Renal cortex interstitium (tissue), 11 donors: ENCODE measurements around the gene LMF1. TPM values are rescaled to one million over a fixed set of nuclear protein-coding genes. Genes with fewer than 3 reads are reported as not detected.

Experiments
- DNase-seq, 11 donors: peaks; one replicate each; pipeline ENCODE4 v3.0.0-alpha.2; 2013; ENCODE audit warnings: low read depth in 9 of 11, low spot score in 4 of 11; ENCODE audit errors: extremely low read depth in 1 of 11
- polyA plus RNA-seq, 3 donors: library from polyadenylated mRNA; unstranded; fragments of 120-200 nt; gene quantifications; one replicate each; pipeline ENCODE4 v1.2.1, GENCODE V29; 2013; ENCODE audit not compliant: insufficient read length in 3 of 3

The LMF1 gene
- polyA plus RNA-seq, 3 donors = 14.3 to 23.0 (median 18.4) TPM

DNA sequence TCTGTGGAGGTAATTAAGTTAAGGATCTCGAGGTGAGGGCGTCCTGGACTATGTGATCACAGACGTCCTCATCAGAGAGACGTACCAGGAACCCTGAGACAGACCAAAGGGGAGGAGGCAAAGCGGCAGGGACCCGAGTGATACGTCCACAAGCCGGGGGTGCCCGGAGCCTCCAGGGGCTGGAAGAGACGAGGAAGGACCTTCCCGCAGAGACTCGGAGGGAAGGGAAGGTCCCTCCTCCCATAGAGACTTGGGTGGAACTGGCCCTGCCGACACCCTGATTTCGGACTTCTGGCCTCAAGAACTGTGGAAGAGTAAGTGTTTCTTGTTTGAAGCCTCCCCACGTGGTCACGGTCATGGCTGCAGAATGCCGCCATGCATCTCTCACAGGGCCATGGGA lies 30.8 kb downstream of the LMF1 start:
- no peak for DNase-seq

DNA sequence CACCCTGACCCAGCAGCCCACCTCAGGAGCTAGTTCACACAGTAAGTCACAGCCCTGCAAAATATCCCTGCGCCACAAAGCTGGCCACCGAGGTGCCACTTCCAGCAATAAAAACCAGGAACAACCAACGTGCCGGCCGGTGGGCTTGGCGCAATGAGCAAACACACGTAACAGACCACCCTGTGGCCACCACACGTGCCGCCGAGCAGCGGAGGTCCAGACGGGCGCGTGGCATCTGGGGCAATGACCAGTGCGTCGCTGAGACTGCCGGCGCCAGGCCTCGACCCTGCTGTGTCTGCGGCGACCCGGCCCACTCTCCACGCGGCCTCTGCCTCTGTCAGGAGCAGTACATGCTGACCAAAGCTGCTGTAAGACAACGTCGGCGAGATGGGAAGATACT lies 31.5 kb downstream of the LMF1 start:
- no peak for DNase-seq

DNA sequence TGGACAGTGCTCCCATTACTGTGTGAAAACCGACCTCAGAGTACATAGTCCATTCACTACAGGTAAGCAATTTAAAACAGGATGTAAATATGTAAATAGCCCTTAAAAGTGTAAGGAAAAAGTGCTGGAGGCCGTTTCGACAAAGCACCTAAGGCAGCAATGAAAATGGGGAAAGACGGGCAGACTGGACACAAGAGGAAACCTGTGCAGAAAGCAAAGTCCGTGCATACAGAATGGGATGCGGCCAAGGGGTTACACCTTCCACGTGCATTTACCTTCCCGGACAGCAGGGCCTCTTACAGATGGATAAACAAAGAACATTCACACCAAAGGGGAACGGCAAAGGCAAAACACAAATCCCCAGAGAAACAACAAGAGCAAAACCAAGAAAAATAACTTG lies 32.0 kb downstream of the LMF1 start:
- no peak for DNase-seq

DNA sequence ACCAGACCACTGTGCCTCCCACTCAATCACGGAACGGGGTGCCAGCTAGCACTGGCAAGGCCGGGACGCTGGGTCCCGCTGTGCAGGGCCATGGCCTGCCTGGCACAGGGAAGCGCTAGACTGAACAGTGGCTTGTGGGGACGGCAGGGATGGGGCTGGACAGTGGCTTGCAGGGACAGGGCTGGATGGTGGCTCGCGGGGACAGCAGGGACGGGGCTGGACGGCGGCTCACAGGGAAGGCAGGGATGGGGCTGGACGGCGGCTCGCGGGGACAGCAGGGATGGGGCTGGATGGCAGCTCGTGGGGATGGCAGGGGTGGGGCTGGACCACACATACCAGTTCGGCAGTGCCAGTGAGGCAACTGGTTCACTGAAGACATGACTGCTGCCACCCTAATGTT lies 32.6 kb downstream of the LMF1 start:
- DNase-seq = no peak

DNA sequence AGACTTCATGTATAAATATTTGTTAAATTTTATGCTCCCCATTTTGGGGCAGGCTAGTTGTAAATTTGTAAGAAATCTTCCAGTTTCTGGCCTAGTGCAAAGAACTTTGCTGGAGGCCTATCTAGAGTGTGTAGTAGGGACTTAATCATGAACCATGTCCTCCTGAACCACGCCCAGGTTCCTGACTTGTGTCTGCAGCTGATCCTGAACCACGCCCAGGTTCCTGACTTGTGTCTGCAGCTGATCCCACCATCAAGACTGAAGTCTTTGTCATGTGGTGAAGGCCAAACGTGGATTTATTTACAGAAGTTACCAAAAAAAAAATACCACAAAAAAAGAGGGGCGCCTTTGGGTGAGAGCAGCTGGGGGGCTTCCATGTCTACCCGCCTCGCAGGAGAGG lies 33.1 kb downstream of the LMF1 start:
- no peak for DNase-seq

DNA sequence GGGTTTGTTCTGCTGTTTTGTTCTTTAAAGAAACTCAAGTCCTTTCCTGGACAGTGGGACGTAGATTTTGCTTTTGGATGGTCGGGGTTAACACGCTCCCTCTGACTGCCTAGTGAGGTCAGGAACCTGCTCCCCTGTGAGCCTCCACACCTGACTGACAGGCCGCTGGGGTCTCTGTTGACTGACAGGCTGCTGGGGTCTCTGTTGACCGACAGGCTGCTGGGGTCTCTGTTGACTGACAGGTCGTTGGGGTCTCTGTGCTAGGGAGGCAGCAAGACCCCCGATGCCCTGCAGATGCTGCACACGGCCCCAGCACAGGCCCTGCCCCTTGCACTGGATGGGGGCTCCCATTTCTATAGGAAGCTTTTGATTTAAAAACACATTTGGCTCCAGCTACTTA lies 33.5 kb downstream of the LMF1 start:
- DNase-seq = no peak

DNA sequence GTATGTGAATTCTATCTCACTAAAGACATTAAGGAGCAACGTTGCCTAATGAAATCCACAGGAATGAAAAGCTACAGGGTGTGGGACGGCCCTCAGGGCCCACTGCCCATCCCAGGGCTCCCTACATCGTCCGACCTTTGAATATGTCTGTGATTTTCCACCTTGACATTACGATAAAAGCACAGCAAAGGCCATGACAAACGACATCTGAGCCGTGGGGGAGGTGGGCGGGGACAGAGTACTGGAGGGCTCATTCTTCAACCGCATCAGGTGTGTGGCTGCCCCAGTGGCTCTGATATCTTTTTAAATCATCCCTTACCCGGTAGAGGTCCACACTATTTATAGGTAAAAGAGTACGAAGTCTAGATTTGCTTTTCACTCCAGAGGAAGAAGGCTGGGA lies 35.1 kb downstream of the LMF1 start:
- DNase-seq = no peak

DNA sequence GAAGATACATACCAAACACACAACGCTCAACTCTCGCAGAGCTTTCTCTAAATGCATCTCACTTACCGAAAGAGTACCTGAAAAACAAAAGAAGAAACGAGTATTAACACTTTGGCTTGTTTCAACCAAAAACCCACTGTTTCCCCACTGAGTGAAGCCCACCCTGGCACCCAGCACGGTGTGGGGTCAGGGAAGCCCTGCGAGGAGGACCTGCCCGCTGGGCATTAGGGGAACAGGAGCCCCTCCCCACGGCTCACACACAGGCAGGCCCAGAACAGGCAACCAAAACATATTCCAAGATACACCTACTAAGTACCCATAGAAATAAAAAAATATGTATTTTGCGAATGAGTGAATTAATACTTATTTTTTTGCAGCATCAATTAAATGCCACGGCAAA lies 36.6 kb downstream of the LMF1 start:
- no peak for DNase-seq

DNA sequence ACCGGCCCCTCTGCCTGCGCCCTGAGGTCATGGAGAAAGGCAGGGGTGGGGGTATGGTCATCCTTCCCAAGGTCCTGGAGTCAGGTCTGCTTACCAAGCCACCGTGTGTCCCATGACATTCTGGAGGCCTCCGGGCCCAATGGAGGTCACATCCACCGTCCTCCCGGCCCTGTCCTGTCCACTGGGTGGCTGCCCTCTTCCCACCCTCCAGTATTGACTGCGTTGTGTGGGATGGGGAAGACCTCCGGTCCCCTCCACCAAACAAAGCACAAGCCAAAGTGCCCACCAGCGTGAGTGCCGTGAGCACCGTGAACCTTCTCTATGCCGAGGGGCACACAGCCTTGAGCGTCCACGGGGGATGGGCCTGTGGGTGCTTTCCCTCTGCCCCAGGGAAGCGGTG lies 37.2 kb downstream of the LMF1 start:
- DNase-seq = no peak

DNA sequence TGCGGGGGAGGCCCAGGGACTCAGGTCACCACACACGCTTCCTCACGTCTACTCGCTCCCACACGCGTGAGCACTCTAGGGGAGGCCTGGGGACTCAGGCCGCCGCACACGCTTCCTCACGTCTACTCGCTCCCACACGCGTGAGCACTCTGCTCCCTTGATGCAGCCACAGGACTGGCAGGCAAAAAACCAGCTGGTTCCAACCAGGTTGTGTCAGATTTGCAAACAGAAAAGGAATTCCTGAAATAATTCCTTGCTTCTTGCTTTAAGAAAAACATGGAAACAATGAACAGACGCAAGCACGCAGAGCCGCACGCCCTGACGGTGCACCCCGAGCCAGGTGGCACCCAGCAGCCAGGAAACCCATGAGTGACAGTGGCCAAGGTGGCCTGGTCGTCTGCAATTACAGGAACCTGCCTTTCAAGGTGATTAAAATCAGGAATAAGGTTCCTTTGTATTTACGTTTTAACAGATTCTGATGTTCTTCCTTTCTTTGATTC lies 37.9 kb downstream of the LMF1 start:
- no peak for DNase-seq

DNA sequence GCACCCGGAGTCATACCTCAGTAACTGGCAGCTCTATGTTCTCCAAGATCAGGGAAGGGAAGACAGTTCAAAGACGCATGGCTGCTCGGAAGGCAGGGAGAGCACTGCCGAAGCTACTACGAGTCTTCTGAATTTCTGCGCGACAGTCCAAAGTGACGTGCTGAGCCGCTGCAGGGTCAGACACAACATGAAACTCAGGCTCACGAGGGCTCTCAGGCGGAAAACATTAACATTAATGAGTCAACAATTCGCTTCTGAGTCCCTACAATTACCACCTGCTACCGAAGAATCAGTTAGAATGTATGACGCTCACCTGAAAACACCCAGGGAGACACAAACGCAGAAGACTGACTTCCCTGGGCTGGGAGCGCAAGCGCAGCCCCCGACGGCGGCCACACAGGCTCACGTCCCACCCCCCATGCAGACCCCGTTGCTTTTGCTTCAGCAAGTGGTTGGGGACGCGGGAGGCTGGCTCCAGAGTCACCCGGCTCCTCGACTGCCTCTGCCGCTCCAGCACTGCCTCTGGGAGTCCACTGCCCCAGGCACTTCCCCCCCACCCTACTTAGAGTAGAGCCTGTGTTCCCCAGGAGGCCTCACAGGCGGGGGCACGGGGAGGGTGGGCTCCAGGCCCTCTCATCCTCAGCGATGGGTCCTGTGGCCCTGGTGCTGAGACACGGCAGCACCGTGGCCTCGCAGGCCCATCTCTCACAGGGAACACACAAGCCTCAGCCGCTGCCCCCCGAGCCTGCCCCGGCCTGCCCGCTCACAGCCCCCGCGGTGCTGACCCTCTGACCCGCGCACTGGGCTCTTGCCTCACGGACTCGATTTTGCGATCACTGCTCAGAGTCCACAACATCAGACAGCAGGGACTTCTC lies 38.9 kb downstream of the LMF1 start:
- DNase-seq = peak in 4 of 11 donors; percentile 44 to 54 (median 48)

DNA sequence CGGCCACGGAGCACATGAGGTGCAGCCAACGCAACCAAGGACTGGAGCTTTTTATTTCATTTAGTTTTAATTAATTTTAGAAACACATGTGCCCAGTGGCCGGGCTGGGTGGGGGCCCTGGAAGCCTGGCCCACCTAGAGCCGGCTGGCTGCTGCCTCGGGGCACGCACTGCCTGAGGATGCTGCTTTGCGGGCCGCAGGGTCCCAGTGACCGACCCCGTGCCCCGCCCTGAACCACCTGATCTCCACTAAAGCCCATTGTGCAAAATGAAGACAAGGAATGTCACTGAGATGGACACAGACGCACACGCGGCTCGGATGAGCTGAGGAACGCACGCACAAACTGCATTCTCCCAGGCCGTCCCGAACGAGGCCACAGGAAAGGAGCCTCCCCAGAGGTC lies 39.6 kb downstream of the LMF1 start:
- DNase-seq = no peak

DNA sequence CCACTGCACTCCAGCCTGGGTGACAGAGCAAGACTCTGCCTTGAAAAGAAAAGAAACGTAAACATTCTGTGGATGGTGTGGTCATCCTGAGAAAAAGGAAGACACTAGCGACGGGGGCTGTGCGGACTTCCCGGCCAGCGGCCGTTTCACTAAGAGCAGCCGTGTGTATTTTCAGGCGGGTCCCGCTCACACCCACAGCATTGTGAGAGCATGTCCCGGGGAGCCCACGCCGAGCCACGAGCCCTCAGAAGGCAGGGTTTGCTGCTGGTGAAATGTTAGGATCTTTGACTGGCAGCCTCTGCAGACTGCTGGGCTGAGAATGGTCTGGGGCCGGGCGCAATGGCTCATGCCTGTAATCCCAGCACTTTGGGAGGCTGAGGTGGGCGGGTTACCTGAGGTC lies 40.3 kb downstream of the LMF1 start:
- no peak for DNase-seq

DNA sequence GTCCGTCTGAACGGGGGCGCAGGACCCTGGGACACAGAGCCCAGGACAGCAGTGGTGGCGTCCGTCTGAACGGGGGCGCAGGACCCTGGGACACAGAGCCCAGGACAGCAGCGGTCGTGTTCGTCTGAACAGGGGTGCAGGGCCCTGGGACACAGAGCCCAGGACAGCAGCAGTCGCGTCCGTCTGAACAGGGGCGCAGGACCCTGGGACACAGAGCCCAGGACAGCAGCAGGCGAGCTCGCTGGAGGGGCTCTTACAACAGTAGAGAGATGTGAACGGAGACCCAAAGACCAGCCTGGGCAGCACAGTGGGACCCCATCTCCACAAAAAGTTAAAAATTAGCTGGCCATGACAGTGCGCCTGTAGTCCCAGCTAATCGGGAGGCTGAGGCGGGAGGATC lies 40.7 kb downstream of the LMF1 start:
- DNase-seq = no peak

DNA sequence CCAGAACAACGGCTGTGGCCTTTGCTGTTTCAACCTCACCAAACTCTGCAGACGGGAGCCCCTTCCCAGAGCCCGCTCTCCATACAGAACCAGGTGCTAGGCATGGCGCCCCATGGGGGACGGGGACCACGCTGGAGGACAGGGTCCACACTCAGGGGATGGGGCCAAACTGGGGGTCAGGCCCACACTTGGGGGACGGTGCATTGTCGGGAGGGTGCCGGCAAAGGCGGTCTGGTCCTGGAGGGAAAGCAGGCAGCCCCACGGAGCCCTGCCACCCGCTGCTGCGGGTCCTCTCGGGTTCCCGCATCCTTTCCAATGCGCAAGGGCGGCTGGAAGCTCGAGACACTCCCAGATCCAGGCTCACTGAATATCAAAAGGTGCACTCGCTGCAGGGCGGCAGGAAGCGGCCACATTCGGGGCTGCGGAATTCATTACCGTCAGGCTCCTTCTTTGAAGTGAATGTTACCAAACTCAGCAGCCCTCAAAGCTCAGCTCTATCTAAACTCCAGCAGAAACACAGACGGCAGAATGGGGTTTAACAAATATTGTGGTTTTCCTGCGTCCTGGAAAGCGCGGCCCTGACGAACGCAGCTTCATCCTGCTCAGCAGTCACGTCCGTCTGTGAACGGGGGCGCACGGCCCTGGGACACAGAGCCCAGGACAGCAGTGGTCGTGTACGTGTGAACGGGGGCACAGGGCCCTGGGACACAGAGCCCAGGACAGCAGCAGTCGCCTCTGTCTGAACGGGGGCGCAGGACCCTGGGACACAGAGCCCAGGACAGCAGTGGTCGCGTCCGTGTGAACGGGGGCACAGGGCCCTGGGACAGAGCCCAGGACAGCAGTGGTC lies 41.3 kb downstream of the LMF1 start:
- no peak for DNase-seq

DNA sequence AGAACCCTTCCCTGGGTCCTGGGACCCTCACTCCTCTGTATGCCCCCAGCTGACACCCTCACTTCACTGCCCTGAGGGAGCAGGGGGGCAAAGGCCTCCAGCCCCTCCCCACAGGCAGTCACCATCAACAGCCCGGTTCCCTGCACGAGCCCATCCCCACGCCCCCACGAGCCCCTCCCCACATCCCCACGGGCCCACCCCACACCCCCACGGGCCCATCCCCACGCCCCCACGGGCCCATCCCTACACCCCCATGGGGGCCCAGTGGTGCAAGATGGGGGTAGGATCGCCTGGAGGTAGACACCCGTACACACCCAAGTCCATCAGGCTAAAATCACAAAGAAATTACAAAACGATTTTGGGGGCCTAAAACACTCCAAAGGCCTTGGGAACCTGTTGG lies 42.3 kb downstream of the LMF1 start:
- no peak for DNase-seq

DNA sequence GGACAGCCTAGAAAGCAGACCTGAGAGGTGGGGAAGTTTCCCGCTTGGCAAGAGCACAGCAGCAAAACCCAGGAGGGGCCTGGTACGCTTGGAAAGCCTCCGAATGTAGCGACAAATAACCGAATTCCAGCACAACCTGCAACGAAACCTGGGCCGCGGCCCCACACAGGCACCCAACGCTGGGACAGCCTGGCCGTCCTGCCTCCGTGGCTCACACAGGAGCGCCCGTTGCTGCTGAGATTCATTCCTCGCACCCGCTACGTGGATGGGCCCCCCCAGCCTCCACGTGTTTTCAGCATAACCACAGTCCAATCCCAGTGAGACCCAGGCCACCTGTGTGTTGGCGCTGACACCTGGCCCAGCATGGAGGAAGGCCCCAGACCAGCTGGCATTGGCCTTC lies 42.9 kb downstream of the LMF1 start:
- DNase-seq = no peak

DNA sequence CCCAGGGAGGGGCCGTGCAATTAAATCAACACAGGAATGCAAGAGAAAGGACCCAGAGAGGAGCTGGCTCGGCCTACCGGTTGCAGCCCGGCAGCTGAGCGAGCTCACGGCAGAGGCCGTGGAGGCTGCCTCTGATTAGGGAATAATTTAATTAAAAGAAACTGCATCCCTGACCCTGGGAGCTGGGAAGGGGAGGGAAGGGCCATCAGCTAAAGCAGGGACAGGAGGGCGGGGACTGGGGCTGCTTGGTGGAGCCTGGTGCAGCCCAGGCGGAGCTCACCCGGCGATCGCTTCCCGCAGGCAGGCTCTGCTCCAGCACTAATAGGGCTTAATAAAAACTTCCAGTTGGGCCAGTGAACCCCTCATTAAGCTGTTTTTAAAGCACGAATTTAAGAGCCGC lies 43.4 kb downstream of the LMF1 start:
- peak in 5 of 11 donors; percentile 33 to 36 (median 33) for DNase-seq

DNA sequence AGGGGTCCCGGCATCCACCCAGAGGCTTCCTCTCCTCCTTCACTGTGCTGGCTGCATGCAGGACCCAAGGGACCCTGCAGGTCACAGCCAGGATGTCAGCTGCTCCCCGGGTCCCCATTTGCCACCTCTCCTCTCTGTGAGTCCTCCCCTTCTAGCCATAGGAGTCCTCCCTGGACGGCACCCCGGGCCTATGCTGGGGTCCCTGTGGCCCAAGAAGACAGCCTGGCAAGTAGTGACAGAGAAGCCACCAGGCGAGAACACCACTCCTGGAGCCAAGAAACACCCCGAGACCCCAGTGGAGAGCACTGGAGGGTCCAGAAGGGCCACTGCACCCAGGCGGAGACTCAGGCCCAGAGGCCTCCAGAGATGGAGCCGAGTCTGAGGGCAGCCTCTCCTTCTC lies 44.1 kb downstream of the LMF1 start:
- no peak for DNase-seq

DNA sequence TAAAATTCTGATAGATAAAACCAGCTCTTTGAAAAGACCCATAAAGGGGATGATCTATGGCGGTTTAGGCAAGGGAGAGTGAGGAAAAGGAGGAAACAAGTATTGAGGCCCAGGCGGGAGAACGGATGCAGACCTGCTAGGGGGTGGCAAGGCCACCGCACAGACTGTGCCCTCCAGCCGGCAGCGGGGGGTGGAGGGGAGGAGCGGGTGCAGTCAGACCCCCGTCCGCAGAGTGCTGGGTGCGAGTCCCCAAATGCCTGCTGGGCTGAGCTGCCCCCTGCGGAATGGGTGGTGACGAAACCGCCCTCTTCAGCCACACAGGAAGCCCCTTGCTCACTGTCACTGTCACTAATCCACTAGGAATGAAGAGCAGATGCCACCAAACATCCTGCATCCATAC lies 46.0 kb downstream of the LMF1 start:
- DNase-seq = no peak
